GM12874 (cell line): Measurements from ENCODE around the gene HMGCS2.

Experiments
- CTCF ChIP-seq: IDR thresholded peaks from 2 replicates; pipeline ENCODE4 v1.5.1; 2011; ENCODE audit warnings: low read depth, mild to moderate bottlenecking, control low read depth, low read length, moderate library complexity; ENCODE audit not compliant: insufficient read depth

The HMGCS2 gene

GRCh38 chr1:119767486-119767885, 1.2 kb downstream of the HMGCS2 start:
- TF ChIP-seq CTCF: no peak

GRCh38 chr1:119766374-119766794, 2.3 kb downstream of the HMGCS2 start:
- TF ChIP-seq CTCF: no peak

- no peak for TF ChIP-seq CTCF
Observed at GRCh38 chr1:119764220-119764619, 4.5 kb downstream of the HMGCS2 start.

GRCh38 chr1:119762953-119763352, 5.8 kb downstream of the HMGCS2 start:
- no peak for TF ChIP-seq CTCF

GRCh38 chr1:119762409-119762808, 6.3 kb downstream of the HMGCS2 start:
- no peak for TF ChIP-seq CTCF

GRCh38 chr1:119758584-119758983, 10.1 kb downstream of the HMGCS2 start:
- no peak for TF ChIP-seq CTCF

GRCh38 chr1:119752592-119752991, 16.1 kb downstream of the HMGCS2 start:
- TF ChIP-seq CTCF: no peak

- no peak for TF ChIP-seq CTCF
Observed at GRCh38 chr1:119748040-119748439, 20.7 kb downstream of the HMGCS2 start.
